Neural progenitor cell (in vitro differentiated cells): ENCODE measurements around the gene PTPRU.

ENCODE experiments used
- CTCF ChIP-seq: fragments of 200-600 bp; sonication (generic); IDR thresholded peaks from 2 replicates; pipeline ENCODE4 v1.5.1; 2017; ENCODE audit warnings: antibody characterized with exemption, mild to moderate bottlenecking
- EZH2 ChIP-seq: fragments of 200-600 bp; sonication (generic); IDR thresholded peaks from 2 replicates; pipeline ENCODE4 v1.6.1; 2017; ENCODE audit warnings: antibody characterized with exemption, mild to moderate bottlenecking, moderate library complexity
- EZH2phosphoT487 ChIP-seq: fragments of 200-600 bp; sonication (generic); IDR thresholded peaks from 2 replicates; pipeline ENCODE4 v1.6.1; 2017; ENCODE audit warnings: antibody characterized with exemption

GRCh38 chr1:29324202-29324601 lies 87.9 kb downstream of the PTPRU start:
- TF ChIP-seq CTCF (no peak), EZH2 (no peak), EZH2phosphoT487 (no peak)
